Activated CD4-positive, alpha-beta T cell treated with anti-CD3 and anti-CD28 coated beads for 1 hour (primary cell): ENCODE measurements around the gene RUVBL1.
"Not testable (repeated sequence)": the region's sequence is repeated elsewhere in the genome, so short reads cannot be mapped to it uniquely, and the experiment has no call there.

ENCODE experiments used
- DNase-seq: peaks from one replicate; pipeline ENCODE4 v3.0.0-alpha.2; 2020

The RUVBL1 gene

GRCh38 chr3:128123538-128124368 lies at the start of gene RUVBL1:
Gene RUVBL1, minus strand, starts transcription at chr3:128123812. Its CDS starts 88 bp downstream, at chr3:128123724.
- DNase-seq, result peak; percentile 91

- DNase-seq, result no peak
Measured at GRCh38 chr3:128173200-128173599, 49.6 kb upstream of the RUVBL1 start.

- no peak for DNase-seq
Measured at GRCh38 chr3:128170866-128171516, 47.4 kb upstream of the RUVBL1 start.

- no peak for DNase-seq
Measured at GRCh38 chr3:128168836-128169235, 45.2 kb upstream of the RUVBL1 start.

GRCh38 chr3:128167973-128168674 lies 44.5 kb upstream of the RUVBL1 start:
- no peak for DNase-seq

GRCh38 chr3:128167646-128167972 lies 44.0 kb upstream of the RUVBL1 start:
- DNase-seq, result no peak

- no peak for DNase-seq
Measured at GRCh38 chr3:128166971-128167453, 43.4 kb upstream of the RUVBL1 start.

GRCh38 chr3:128163432-128163831 lies 39.8 kb upstream of the RUVBL1 start:
- DNase-seq, result no peak

GRCh38 chr3:128160661-128161060 lies 37.0 kb upstream of the RUVBL1 start:
- no peak for DNase-seq

- no peak for DNase-seq
Measured at GRCh38 chr3:128155616-128156360, 32.2 kb upstream of the RUVBL1 start.

- DNase-seq, result not testable (repeated sequence)
Measured at GRCh38 chr3:128154354-128154753, 30.7 kb upstream of the RUVBL1 start.

- DNase-seq, result peak; percentile 75
Measured at GRCh38 chr3:128153156-128154041, 29.8 kb upstream of the RUVBL1 start, which contains the start of gene EEFSEC. Gene EEFSEC, plus strand, starts transcription at chr3:128153481. Its CDS starts 27 bp downstream, at chr3:128153508.

GRCh38 chr3:128152419-128153155 lies 29.0 kb upstream of the RUVBL1 start:
- DNase-seq, result no peak

- no peak for DNase-seq
Measured at GRCh38 chr3:128151758-128152274, 28.2 kb upstream of the RUVBL1 start.

- DNase-seq, result no peak
Measured at GRCh38 chr3:128149650-128150049, 26.0 kb upstream of the RUVBL1 start.

GRCh38 chr3:128146201-128146600 lies 22.6 kb upstream of the RUVBL1 start:
- no peak for DNase-seq

- DNase-seq, result no peak
Measured at GRCh38 chr3:128145279-128145678, 21.7 kb upstream of the RUVBL1 start.

GRCh38 chr3:128144512-128145187 lies 21.0 kb upstream of the RUVBL1 start:
- DNase-seq, result no peak

- DNase-seq, result no peak
Measured at GRCh38 chr3:128143496-128143895, 19.9 kb upstream of the RUVBL1 start.

- no peak for DNase-seq
Measured at GRCh38 chr3:128133273-128133883, 9.8 kb upstream of the RUVBL1 start.
